Fibroblast of lung (primary cell): ENCODE data around the gene DCAF4L1. TPM values are rescaled to one million over a fixed set of nuclear protein-coding genes. Genes with fewer than 3 reads are reported as not detected.

ENCODE experiments used
- DNase-seq, 2 donors: peaks; one replicate each; pipeline versions ENCODE4 v3.0.0 to v3.0.0-alpha.2; 2010; ENCODE audit warnings: low read depth in 2 of 2
- H2AFZ ChIP-seq: 2 replicates; pipeline ENCODE4 v1.5.1; 2012; ENCODE audit warnings: low read length, control low read depth, inconsistent platforms
- H3K27ac ChIP-seq: 2 replicates; pipeline ENCODE4 v1.5.1; 2011; ENCODE audit warnings: low read length, control low read depth; ENCODE audit not compliant: insufficient read depth
- H3K27me3 ChIP-seq: 2 replicates; pipeline ENCODE4 v1.5.1; 2011; ENCODE audit warnings: mild to moderate bottlenecking, low read length; ENCODE audit not compliant: control insufficient read depth, insufficient read depth
- H3K36me3 ChIP-seq: 2 replicates; pipeline ENCODE4 v1.5.1; 2011; ENCODE audit warnings: low read length; ENCODE audit not compliant: control insufficient read depth, insufficient read depth
- H3K4me1 ChIP-seq: 2 replicates; pipeline ENCODE4 v1.5.1; 2011; ENCODE audit warnings: low read length; ENCODE audit not compliant: control insufficient read depth, insufficient read depth; ENCODE audit errors: extremely low read depth
- H3K4me2 ChIP-seq: 2 replicates; pipeline ENCODE4 v1.5.1; 2011; ENCODE audit warnings: low read length, control low read depth; ENCODE audit not compliant: insufficient read depth; ENCODE audit errors: extremely low read depth
- H3K4me3 ChIP-seq, 4 experiments: fragments of 200-600 bp in 1 of 4; sonication (generic) in 1 of 4; replicated peaks in 1 of 4; 2 replicates each; pipeline ENCODE4 v1.5.1; 2011 to 2016; ENCODE audit warnings: low read length in 4 of 4, low read depth in 3 of 4, mild to moderate bottlenecking in 3 of 4, control low read depth in 2 of 4, inconsistent platforms in 1 of 4, mixed read lengths in 1 of 4; ENCODE audit not compliant: insufficient read depth in 1 of 4; ENCODE audit errors: control extremely low read depth in 1 of 4
- H3K79me2 ChIP-seq: 2 replicates; pipeline ENCODE4 v1.5.1; 2012; ENCODE audit warnings: mild to moderate bottlenecking, low read length, inconsistent platforms; ENCODE audit not compliant: control insufficient read depth, insufficient read depth
- H3K9ac ChIP-seq: 2 replicates; pipeline ENCODE4 v1.5.1; 2011; ENCODE audit warnings: mild to moderate bottlenecking, low read length, control low read depth; ENCODE audit not compliant: insufficient read depth
- H3K9me3 ChIP-seq: 2 replicates; pipeline ENCODE4 v1.5.1; 2012; ENCODE audit warnings: low read depth, low read length; ENCODE audit not compliant: control insufficient read depth, insufficient read depth
- H4K20me1 ChIP-seq: 2 replicates; pipeline ENCODE4 v1.5.1; 2011; ENCODE audit warnings: low read length; ENCODE audit not compliant: control insufficient read depth, insufficient read depth; ENCODE audit errors: extremely low read depth
- CTCF ChIP-seq, 2 donors: IDR thresholded peaks in 1 of 2; conservative IDR thresholded peaks in 1 of 2; 1 replicate in 1 of 2; 2 replicates in 1 of 2; pipeline ENCODE4 v1.5.1; 2011 to 2012; ENCODE audit warnings: low read length in 2 of 2, control low read depth in 1 of 2, inconsistent platforms in 1 of 2, low read depth in 1 of 2, mild to moderate bottlenecking in 1 of 2
- EZH2 ChIP-seq: IDR thresholded peaks from 2 replicates; pipeline ENCODE4 v1.5.1; 2012; ENCODE audit warnings: low read length, control low read depth, mild to moderate bottlenecking; ENCODE audit errors: missing control alignments
- polyA plus RNA-seq, 2 donors: library from polyadenylated mRNA; depleted of rRNA in 1 of 2; stranded (reverse) in 1 of 2; unstranded in 1 of 2; fragments of >200 nt; gene quantifications; 2 replicates each; pipeline ENCODE4 v1.2.1, GENCODE V29; 2011 to 2012; ENCODE audit warnings: missing spikeins in 1 of 2
- total RNA-seq: library from RNA; depleted of rRNA; stranded (reverse); fragments of >200 nt; gene quantifications from 2 replicates; pipeline ENCODE4 v1.2.1, GENCODE V29; 2014

DCAF4L1 gene
- total and polyA plus RNA-seq, 2 donors (not counting 1 experiment from before 2014, with no cell fraction given), result 0.02 to 0.17 TPM

DNA sequence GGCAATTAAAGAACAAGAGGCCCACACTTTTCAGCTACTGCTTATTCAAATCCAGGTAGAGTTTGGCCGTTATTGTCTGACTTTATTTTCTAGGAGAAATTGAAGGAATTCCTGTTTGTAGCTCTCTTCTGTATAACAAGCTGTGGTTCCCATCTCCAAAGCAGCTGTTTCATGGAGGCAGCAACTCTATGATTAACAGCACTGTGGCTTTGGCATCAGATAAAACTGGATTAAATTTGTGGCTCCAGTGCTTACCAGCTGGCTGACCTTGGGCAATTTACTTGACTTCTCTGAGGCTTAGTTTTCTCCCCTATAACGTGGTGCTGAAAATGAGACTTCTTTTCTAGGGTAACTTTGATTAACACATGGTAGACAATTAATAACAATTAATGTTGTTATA, 36.9 kb downstream of the DCAF4L1 start:
- Histone ChIP-seq H3K27me3 (no peaks in the 10 kb centered on the region), H3K79me2 (peaks cover 5% of the 10 kb centered on the region), H4K20me1 (no peaks in the 10 kb centered on the region), H3K36me3 (peaks cover 2% of the 10 kb centered on the region), H3K27ac (no peak overlapping the region), H2AFZ (no peak overlapping the region), H3K9me3 (no peaks in the 10 kb centered on the region), H3K9ac (no peak overlapping the region), H3K4me3 (no peak overlapping the region), H3K4me1 (no peaks in the 10 kb centered on the region), H3K4me2 (no peak overlapping the region)
- TF ChIP-seq EZH2 (no peak), CTCF (conservative IDR thresholded peaks at IDR 0.05 in 1 of 2, IDR thresholded peaks at IDR 0.05 in 1 of 2; ENCODE audit: low read depth in 1 of 2, low read length in 2 of 2) (no peak)
- peak; percentile 8 to 36 for DNase-seq

Other genes with a start within 250 kb of the DCAF4L1 start
- not detected in 2 replicates for gene PHOX2B, start 233.0 kb upstream of the DCAF4L1 start, total RNA-seq
- not detected in 2 replicates for gene PHOX2B, start 233.0 kb upstream of the DCAF4L1 start, polyA plus RNA-seq
- 31.1 and 39.0 TPM in 2 replicates for gene TMEM33, start 46.3 kb upstream of the DCAF4L1 start, total RNA-seq
- gene TMEM33, start 46.3 kb upstream of the DCAF4L1 start, polyA plus RNA-seq, result 39.3 and 39.9 TPM in 2 replicates
- 41.9 and 56.5 TPM in 2 replicates for gene SLC30A9, start 8.8 kb downstream of the DCAF4L1 start, total RNA-seq
- 56.3 and 65.2 TPM in 2 replicates for gene SLC30A9, start 8.8 kb downstream of the DCAF4L1 start, polyA plus RNA-seq
- gene BEND4, start 170.9 kb downstream of the DCAF4L1 start, total RNA-seq, result under 0.01 TPM in 1 of 2 replicates, not detected in the other
- 0.02 and 0.03 TPM in 2 replicates for gene BEND4, start 170.9 kb downstream of the DCAF4L1 start, polyA plus RNA-seq